Activated T-helper 1 cell treated with anti-CD3 and anti-CD28 coated beads, Interleukin-2, amount 50 U/mL, for 16 hours (primary cell): ENCODE measurements around the gene PTPN12.
"Not testable (repeated sequence)": the region's sequence is repeated elsewhere in the genome, so short reads cannot be mapped to it uniquely, and the experiment has no call there.

Experiments
- DNase-seq, 2 donors: peaks; one replicate each; pipeline ENCODE4 v3.0.0-alpha.2; 2020; ENCODE audit warnings: low read depth in 1 of 2, low spot score in 1 of 2

Gene PTPN12

GRCh38 chr7:77537136-77537777, at the start of gene PTPN12:
TSS of gene PTPN12 (plus strand) at chr7:77537295. CDS start at chr7:77537547, 252 bp downstream.
- peak in 1 of 2 donors; percentile 8 for DNase-seq

GRCh38 chr7:77488986-77489385, 48.1 kb upstream of the PTPN12 start:
- no peak for DNase-seq

GRCh38 chr7:77497079-77497478, 40.0 kb upstream of the PTPN12 start:
- DNase-seq: no peak

GRCh38 chr7:77498659-77499379, 38.3 kb upstream of the PTPN12 start:
- DNase-seq: no peak

- no peak for DNase-seq
Measured at GRCh38 chr7:77501192-77501515, 35.9 kb upstream of the PTPN12 start.

- no peak for DNase-seq
Measured at GRCh38 chr7:77504951-77505350, 32.1 kb upstream of the PTPN12 start.

- DNase-seq: no peak
Measured at GRCh38 chr7:77506899-77507298, 30.2 kb upstream of the PTPN12 start.

GRCh38 chr7:77513002-77513670, 24.0 kb upstream of the PTPN12 start:
- not testable (repeated sequence) for DNase-seq

- no peak for DNase-seq
Measured at GRCh38 chr7:77516085-77516484, 21.0 kb upstream of the PTPN12 start.

- DNase-seq: no peak
Measured at GRCh38 chr7:77520261-77520660, 16.8 kb upstream of the PTPN12 start.

GRCh38 chr7:77521537-77521936, 15.6 kb upstream of the PTPN12 start:
- not testable (repeated sequence) for DNase-seq

- DNase-seq: no peak
Measured at GRCh38 chr7:77524731-77525130, 12.4 kb upstream of the PTPN12 start.

- no peak for DNase-seq
Measured at GRCh38 chr7:77525231-77525630, 11.9 kb upstream of the PTPN12 start.

- no peak for DNase-seq
Measured at GRCh38 chr7:77528368-77528767, 8.7 kb upstream of the PTPN12 start.

GRCh38 chr7:77529279-77529678, 7.8 kb upstream of the PTPN12 start:
- no peak for DNase-seq

- DNase-seq: no peak
Measured at GRCh38 chr7:77531038-77531437, 6.1 kb upstream of the PTPN12 start.

GRCh38 chr7:77532247-77532646, 4.8 kb upstream of the PTPN12 start:
- no peak for DNase-seq

GRCh38 chr7:77532732-77533131, 4.4 kb upstream of the PTPN12 start:
- not testable (repeated sequence) for DNase-seq

- not testable (repeated sequence) for DNase-seq
Measured at GRCh38 chr7:77534046-77534445, 3.0 kb upstream of the PTPN12 start.

- no peak for DNase-seq
Measured at GRCh38 chr7:77536017-77536412, 1.1 kb upstream of the PTPN12 start.

- peak; percentile 98 for DNase-seq
Measured at GRCh38 chr7:77536413-77537135, 521 bp upstream of the PTPN12 start.
